Endothelial cell of umbilical vein (primary cell): ENCODE results near the gene SSTR5. TPM values are rescaled to one million over a fixed set of nuclear protein-coding genes. Genes with fewer than 3 reads are reported as not detected.

Source experiments
- BruUV-seq: library from RNA; stranded (reverse); fragments of 400-500 nt; replicated peaks from 2 replicates; lab custom pipeline; 2021; lab: Mats Ljungman, UMichigan
- CTCF ChIA-PET: fragments of 300-600, 350-600 bp; sonication (Branson Sonifier 250); formaldehyde crosslinking; loops from one replicate; lab custom pipeline; 2021; ENCODE audit warnings: antibody characterized with exemption, inconsistent platforms; lab: Charles Lee
- POLR2A ChIA-PET: fragments of 300-600, 350-600 bp; sonication (Branson Sonifier 250); formaldehyde crosslinking; loops from one replicate; lab custom pipeline; 2021; ENCODE audit warnings: antibody characterized with exemption, inconsistent platforms; lab: Charles Lee
- DNase-seq: peaks from one replicate; pipeline ENCODE4 v3.0.0-alpha.2; 2011; ENCODE audit warnings: low read depth, low spot score
- FAIRE-seq: peaks from 2 replicates; lab custom pipeline; 2011; peaks lifted over from hg19 to GRCh38; lab: Jason Lieb, UNC
- H2AFZ ChIP-seq: 2 replicates; pipeline ENCODE4 v1.6.0; 2012; ENCODE audit warnings: low read depth, low read length, control low read depth, inconsistent platforms
- H3K27ac ChIP-seq: 2 replicates; pipeline ENCODE4 v1.5.1; 2011; ENCODE audit warnings: low read depth, mild to moderate bottlenecking, control low read depth, low read length, moderate library complexity; ENCODE audit not compliant: insufficient read depth
- H3K27me3 ChIP-seq, 2 experiments: 2 replicates each; pipeline versions ENCODE4 v1.6.0 to v1.6.1; 2011; ENCODE audit warnings: low read length in 2 of 2, mixed read lengths in 1 of 2; ENCODE audit not compliant: control insufficient read depth in 2 of 2, insufficient read depth in 2 of 2
- H3K36me3 ChIP-seq, 2 experiments: 2 replicates in 1 of 2; 3 replicates in 1 of 2; pipeline ENCODE4 v1.5.1; 2011; ENCODE audit warnings: low read length in 2 of 2, mild to moderate bottlenecking in 1 of 2, moderate library complexity in 1 of 2; ENCODE audit not compliant: control insufficient read depth in 2 of 2, insufficient read depth in 2 of 2; ENCODE audit errors: extremely low read depth in 1 of 2
- H3K4me1 ChIP-seq: 3 replicates; pipeline ENCODE4 v1.5.1; 2011; ENCODE audit warnings: mild to moderate bottlenecking, low read length; ENCODE audit not compliant: control insufficient read depth, insufficient read depth; ENCODE audit errors: extremely low read depth
- H3K4me2 ChIP-seq: 2 replicates; pipeline ENCODE4 v1.6.1; 2011; ENCODE audit warnings: low read length, control low read depth, mixed read lengths; ENCODE audit not compliant: insufficient read depth
- H3K4me3 ChIP-seq, 3 experiments: fragments of 200-600 bp in 1 of 3; sonication (generic), shearing (Covaris generic) in 1 of 3; replicated peaks in 1 of 3; 2 replicates each; pipeline ENCODE4 v1.5.1; 2011 to 2016; ENCODE audit warnings: control low read depth in 3 of 3, low read length in 3 of 3, mild to moderate bottlenecking in 2 of 3, inconsistent platforms in 1 of 3, low read depth in 1 of 3, moderate library complexity in 1 of 3; ENCODE audit not compliant: insufficient read depth in 1 of 3
- H3K79me2 ChIP-seq: 2 replicates; pipeline ENCODE4 v1.6.0; 2012; ENCODE audit warnings: low read length, inconsistent platforms; ENCODE audit not compliant: control insufficient read depth, insufficient read depth
- H3K9ac ChIP-seq: replicated peaks from 2 replicates; pipeline ENCODE3; 2011; ENCODE audit warnings: low read length, control low read depth; ENCODE audit not compliant: insufficient read depth; ENCODE audit errors: extremely low read depth
- H3K9me1 ChIP-seq: replicated peaks from 3 replicates; pipeline ENCODE4 v1.6.0; 2011; ENCODE audit warnings: mild to moderate bottlenecking, low read length; ENCODE audit not compliant: control insufficient read depth, insufficient read depth; ENCODE audit errors: extremely low read depth
- H3K9me3 ChIP-seq: replicated peaks from 2 replicates; pipeline ENCODE4 v1.5.1; 2012; ENCODE audit warnings: low read length, inconsistent platforms; ENCODE audit not compliant: control insufficient read depth, insufficient read depth
- H4K20me1 ChIP-seq: replicated peaks from 2 replicates; pipeline ENCODE3; 2011; ENCODE audit warnings: mild to moderate bottlenecking, low read length; ENCODE audit not compliant: control insufficient read depth, insufficient read depth; ENCODE audit errors: extremely low read depth
- EZH2 ChIP-seq: IDR thresholded peaks from 2 replicates; pipeline ENCODE4 v1.6.1; 2012; ENCODE audit warnings: borderline replicate concordance, low read depth, mild to moderate bottlenecking, moderate library complexity, low read length, inconsistent platforms; ENCODE audit not compliant: severe bottlenecking
- FOS ChIP-seq: IDR thresholded peaks from 2 replicates; pipeline ENCODE4 v1.6.1; 2011; ENCODE audit warnings: mild to moderate bottlenecking, low read length, moderate library complexity, borderline replicate concordance; ENCODE audit not compliant: insufficient read depth
- GATA2 ChIP-seq: IDR thresholded peaks from 2 replicates; pipeline ENCODE4 v1.7.0; 2011; ENCODE audit warnings: low read depth, mild to moderate bottlenecking, moderate library complexity, mixed read lengths, low read length; ENCODE audit not compliant: insufficient read length, insufficient read depth
- JUN ChIP-seq: IDR thresholded peaks from 2 replicates; pipeline ENCODE4 v1.6.1; 2011; ENCODE audit warnings: borderline replicate concordance, low read depth; ENCODE audit not compliant: insufficient read length, insufficient read depth
- MYC ChIP-seq: IDR thresholded peaks from one replicate; pipeline ENCODE4 v1.6.1; 2011; ENCODE audit warnings: mild to moderate bottlenecking, low read depth, low read length
- POLR2A ChIP-seq: IDR thresholded peaks from 2 replicates; pipeline ENCODE4 v1.6.1; 2012; ENCODE audit warnings: low read depth, mild to moderate bottlenecking, control low read depth, low read length
- POLR2AphosphoS5 ChIP-seq: IDR thresholded peaks from 2 replicates; pipeline ENCODE4 v1.6.1; 2012; ENCODE audit warnings: low read depth, mild to moderate bottlenecking, control low read depth, low read length, moderate library complexity; ENCODE audit not compliant: insufficient read depth
- dilution Hi-C: fragments of 300-500 bp; cut with MboI; formaldehyde crosslinking; loops from one replicate; pipeline ENCODE4 v1.15.0; 2019; ENCODE audit warnings: low sequenced_read_pairs; ENCODE audit not compliant: extremely low pct_ligation_motif_present
- intact Hi-C: fragments of 100-400 bp; cut with micrococcal nuclease; formaldehyde crosslinking; loops from one replicate; pipeline ENCODE4 v1.10.0; 2022
- polyA plus RNA-seq, 4 experiments: library from polyadenylated mRNA; depleted of rRNA in 3 of 4; stranded (reverse) in 3 of 4; unstranded in 1 of 4; fragments of >200 nt; gene quantifications; 2 replicates each; pipeline versions ENCODE4 v1.2.1 to v1.2.3, GENCODE V29; 2011 to 2012; ENCODE audit warnings: missing spikeins in 1 of 4
- total RNA-seq: library from RNA; stranded (reverse); gene quantifications from 2 replicates; pipeline ENCODE4 v1.2.3, GENCODE V29; 2021
- TF ChIP-seq, protein P1 (sequence below), 2 donors: IDR thresholded peaks; 1 replicate in 1 of 2; 2 replicates in 1 of 2; pipeline ENCODE4 v1.5.1; 2011; ENCODE audit warnings: low read length in 2 of 2, mild to moderate bottlenecking in 2 of 2, moderate library complexity in 2 of 2, control low read depth in 1 of 2, inconsistent platforms in 1 of 2, low read depth in 1 of 2; ENCODE audit not compliant: insufficient read depth in 1 of 2; ENCODE audit errors: extremely low read depth in 1 of 2
- TF ChIP-seq, protein P2 (sequence below): IDR thresholded peaks from 2 replicates; pipeline ENCODE4 v1.6.1; 2011; ENCODE audit not compliant: insufficient read depth, insufficient read length

The SSTR5 gene
- total and polyA plus RNA-seq, 2 donors (not counting 3 experiments of a cell fraction or from before 2014, with no cell fraction given), result 0.24 to 0.52 TPM

DNA sequence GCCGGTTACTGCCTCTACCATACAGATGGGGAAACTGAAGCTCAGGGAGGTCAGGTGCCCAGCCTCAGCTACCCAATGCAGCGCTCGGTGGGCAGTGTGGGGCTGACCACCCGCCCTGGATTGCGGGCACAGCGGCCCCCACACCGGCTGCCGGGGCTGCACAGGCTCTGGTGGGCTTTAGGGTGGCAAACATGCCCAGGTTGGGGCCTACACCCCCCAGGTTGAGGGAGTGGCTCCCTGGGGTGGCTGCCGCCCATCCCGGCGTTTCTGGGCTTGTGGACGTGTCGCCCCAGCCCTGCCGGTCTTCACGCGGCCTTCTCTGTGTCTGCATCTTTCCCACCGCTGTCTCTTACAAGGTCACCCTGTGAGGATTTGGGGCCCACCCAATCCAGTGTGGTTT is 40.9 kb upstream of the SSTR5 start:
- H3K36me3 ChIP-seq, result no peaks in the 10 kb centered on the region
- FAIRE-seq (no peak), DNase-seq (no peak)
- dilution Hi-C loops (no loop called here), intact Hi-C loops (no loop called here)
- H3K4me3 ChIP-seq, result no peak overlapping the region
- H3K9me3 ChIP-seq, result no peaks in the 10 kb centered on the region
- BruUV-seq, result no TSS peak
- ChIA-PET POLR2A (no interaction called here), CTCF (interaction anchor here (1.0 kb wide), 2 partner anchors 26 to 31 kb away, joined by 3 read pairs; no protein-coding TSS in a partner anchor)
- H3K4me1 ChIP-seq, result no peaks in the 10 kb centered on the region
- no peaks in the 10 kb centered on the region for H3K9me1 ChIP-seq
- H3K27me3 ChIP-seq, result peaks cover 0 to 4% of the 10 kb centered on the region in 2 experiments
- no peaks in the 10 kb centered on the region for H3K79me2 ChIP-seq
- no peak overlapping the region for H3K9ac ChIP-seq
- H4K20me1 ChIP-seq, result no peaks in the 10 kb centered on the region
- H3K27ac ChIP-seq, result no peak overlapping the region
- H3K4me2 ChIP-seq, result no peak overlapping the region
- TF ChIP-seq, protein P1, sequence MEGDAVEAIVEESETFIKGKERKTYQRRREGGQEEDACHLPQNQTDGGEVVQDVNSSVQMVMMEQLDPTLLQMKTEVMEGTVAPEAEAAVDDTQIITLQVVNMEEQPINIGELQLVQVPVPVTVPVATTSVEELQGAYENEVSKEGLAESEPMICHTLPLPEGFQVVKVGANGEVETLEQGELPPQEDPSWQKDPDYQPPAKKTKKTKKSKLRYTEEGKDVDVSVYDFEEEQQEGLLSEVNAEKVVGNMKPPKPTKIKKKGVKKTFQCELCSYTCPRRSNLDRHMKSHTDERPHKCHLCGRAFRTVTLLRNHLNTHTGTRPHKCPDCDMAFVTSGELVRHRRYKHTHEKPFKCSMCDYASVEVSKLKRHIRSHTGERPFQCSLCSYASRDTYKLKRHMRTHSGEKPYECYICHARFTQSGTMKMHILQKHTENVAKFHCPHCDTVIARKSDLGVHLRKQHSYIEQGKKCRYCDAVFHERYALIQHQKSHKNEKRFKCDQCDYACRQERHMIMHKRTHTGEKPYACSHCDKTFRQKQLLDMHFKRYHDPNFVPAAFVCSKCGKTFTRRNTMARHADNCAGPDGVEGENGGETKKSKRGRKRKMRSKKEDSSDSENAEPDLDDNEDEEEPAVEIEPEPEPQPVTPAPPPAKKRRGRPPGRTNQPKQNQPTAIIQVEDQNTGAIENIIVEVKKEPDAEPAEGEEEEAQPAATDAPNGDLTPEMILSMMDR (IDR thresholded peaks at IDR 0.05; ENCODE audit: extremely low read depth in 1 of 2, insufficient read depth in 1 of 2, low read depth in 1 of 2, low read length in 2 of 2), result no peak
- no peak for TF ChIP-seq FOS
- H2AFZ ChIP-seq, result no peak overlapping the region

DNA sequence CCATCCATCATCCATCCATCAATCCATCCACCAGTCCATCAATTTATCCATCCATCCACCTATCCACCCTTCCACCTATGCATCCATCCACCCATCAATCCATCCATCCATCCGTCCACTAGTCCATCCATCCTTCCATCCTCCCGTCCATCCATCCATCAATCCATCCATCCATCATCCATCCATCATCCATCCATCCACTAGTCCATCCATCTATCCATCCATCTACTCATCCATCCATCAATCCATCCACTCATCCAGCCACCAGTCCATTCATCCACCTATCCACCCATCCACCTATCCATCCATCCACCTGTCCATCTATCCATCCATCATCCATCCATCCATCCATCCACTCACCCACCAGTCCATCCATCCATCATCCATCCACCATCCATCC is 39.9 kb upstream of the SSTR5 start:
- no peak for DNase-seq
- ChIA-PET POLR2A (no interaction called here), CTCF (no interaction called here)
- intact Hi-C loops, result no loop called here
- no peak for FAIRE-seq
- Histone ChIP-seq H3K27ac (no peak overlapping the region), H3K4me1 (no peaks in the 10 kb centered on the region), H3K4me2 (no peak overlapping the region), H2AFZ (no peak overlapping the region), H3K36me3 (no peaks in the 10 kb centered on the region), H4K20me1 (no peaks in the 10 kb centered on the region), H3K9me3 (no peaks in the 10 kb centered on the region), H3K9me1 (no peaks in the 10 kb centered on the region), H3K9ac (no peak overlapping the region), H3K27me3 (peaks cover 0 to 4% of the 10 kb centered on the region in 2 experiments), H3K4me3 (no peak overlapping the region), H3K79me2 (no peaks in the 10 kb centered on the region)
- BruUV-seq, result no TSS peak
- dilution Hi-C loops, result no loop called here
- TF ChIP-seq FOS, result no peak
- TF ChIP-seq, protein P1 (IDR thresholded peaks at IDR 0.05; ENCODE audit: extremely low read depth in 1 of 2, insufficient read depth in 1 of 2, low read depth in 1 of 2, low read length in 2 of 2), result no peak
- TF ChIP-seq, protein P2, sequence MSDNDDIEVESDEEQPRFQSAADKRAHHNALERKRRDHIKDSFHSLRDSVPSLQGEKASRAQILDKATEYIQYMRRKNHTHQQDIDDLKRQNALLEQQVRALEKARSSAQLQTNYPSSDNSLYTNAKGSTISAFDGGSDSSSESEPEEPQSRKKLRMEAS, result no peak
- no peak for TF ChIP-seq EZH2
- TF ChIP-seq JUN, result no peak
- no peak for TF ChIP-seq POLR2A
- TF ChIP-seq POLR2AphosphoS5, result no peak
- no peak for TF ChIP-seq MYC
- TF ChIP-seq GATA2, result no peak
